NCI-H510A (cell line): ENCODE data around the gene SCN2B.
A peak's percentile ranks its signal among the peaks of the same experiment; 100 is the strongest.

ENCODE experiments used
- DNase-seq: peaks from one replicate; lab custom pipeline; 2025; lab: John Stamatoyannopoulos, UW

Gene SCN2B

GRCh38 chr11:118174006-118174567, 2.4 kb downstream of the SCN2B start:
- no peak for DNase-seq

- DNase-seq = no peak
These were observed 4.1 kb downstream of the SCN2B start for GRCh38 chr11:118172356-118172755.

- DNase-seq = no peak
These were observed 5.0 kb downstream of the SCN2B start for GRCh38 chr11:118171269-118172062.

DNA sequence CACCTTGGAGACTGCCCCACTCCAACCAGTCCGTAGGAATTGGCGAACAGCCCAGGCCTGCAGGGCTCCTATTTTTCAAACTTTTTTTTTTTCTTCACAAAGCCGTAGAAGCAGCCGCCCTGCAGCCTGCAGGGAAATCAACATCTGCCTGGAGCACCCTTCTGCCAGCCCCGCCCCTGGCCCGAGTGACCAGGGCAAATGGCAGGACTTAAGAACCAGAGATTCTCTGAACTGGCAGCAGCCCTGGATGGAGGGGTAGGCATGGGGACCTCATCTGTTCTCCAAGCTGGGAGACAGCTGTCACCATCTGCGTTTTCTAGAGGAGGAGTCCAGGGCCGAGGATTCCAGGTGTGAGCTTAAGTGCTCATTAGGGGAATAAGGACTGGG, 5.6 kb downstream of the SCN2B start:
- DNase-seq = no peak

DNA sequence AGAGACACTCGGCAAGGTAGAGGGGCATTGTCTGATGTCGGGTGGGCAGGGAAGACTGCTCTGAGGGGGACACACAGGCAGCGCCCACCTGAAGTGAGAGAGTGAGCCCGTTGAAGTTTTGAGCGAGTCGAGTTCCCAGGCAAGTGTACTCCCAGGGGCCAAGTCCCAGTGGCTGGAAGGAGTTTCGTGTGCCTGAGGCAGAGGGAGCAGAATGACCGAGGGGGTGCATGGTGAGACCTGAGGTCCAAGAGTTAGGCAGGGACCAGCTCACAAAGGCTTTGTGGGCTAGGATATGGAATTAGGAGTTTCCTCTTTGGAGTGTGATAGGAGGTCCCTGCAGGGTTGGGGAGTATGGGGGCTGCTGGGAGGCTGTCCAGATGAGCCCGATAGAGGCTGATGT, 6.2 kb downstream of the SCN2B start:
- DNase-seq = no peak

GRCh38 chr11:118169300-118170140, 6.9 kb downstream of the SCN2B start:
- no peak for DNase-seq

- no peak for DNase-seq
These were observed 7.7 kb downstream of the SCN2B start for GRCh38 chr11:118168751-118169150.

- no peak for DNase-seq
These were observed 8.1 kb downstream of the SCN2B start for GRCh38 chr11:118168316-118168715.

- DNase-seq = no peak
These were observed 8.5 kb downstream of the SCN2B start for GRCh38 chr11:118167906-118168305.

GRCh38 chr11:118167253-118167652, 9.2 kb downstream of the SCN2B start:
- no peak for DNase-seq

GRCh38 chr11:118166641-118167040, 9.8 kb downstream of the SCN2B start:
- DNase-seq = no peak

DNA sequence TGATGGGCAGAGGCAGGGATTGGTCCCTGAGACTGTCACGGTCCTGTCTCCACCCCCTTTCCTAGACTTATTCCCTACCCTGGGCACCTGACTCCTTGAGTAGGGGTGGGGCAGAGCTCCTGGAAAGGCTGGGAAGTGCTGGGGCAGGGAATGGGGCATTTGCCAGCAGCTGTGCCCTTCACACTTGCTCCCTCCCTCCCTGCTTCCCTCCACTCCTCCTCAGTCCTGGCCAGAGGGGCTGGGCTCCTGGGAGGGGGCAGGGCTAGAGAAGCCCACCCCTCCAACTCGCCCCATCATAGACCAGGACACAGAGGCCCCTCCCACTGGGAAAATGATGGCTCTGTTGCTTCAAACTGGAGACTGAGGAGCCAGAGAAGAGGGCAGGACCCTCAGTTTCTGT, 11.6 kb downstream of the SCN2B start:
- DNase-seq = no peak

GRCh38 chr11:118163494-118163893, 12.9 kb downstream of the SCN2B start:
- DNase-seq = no peak

GRCh38 chr11:118162846-118163245, 13.6 kb downstream of the SCN2B start:
- no peak for DNase-seq

DNA sequence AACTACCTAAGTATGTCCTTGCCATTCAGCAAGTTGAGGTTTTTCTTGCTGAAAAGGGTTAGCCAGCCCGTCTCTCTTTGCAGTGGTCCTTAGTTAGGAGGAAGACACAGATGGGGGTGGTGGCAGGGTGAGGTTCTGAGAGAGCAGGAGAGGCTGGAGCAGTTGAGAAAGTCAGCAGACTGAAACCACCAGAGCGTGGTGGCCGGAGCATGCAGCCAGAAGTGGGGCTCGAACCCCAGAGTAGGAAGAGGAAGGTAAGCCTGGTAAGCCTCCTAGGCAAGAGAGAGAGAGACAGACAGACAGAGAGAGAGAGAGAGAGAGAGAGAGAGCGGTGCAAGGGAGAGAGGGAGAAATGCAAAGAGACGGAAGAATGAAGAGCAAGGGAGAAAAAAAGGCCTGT, 14.7 kb downstream of the SCN2B start:
- no peak for DNase-seq

DNA sequence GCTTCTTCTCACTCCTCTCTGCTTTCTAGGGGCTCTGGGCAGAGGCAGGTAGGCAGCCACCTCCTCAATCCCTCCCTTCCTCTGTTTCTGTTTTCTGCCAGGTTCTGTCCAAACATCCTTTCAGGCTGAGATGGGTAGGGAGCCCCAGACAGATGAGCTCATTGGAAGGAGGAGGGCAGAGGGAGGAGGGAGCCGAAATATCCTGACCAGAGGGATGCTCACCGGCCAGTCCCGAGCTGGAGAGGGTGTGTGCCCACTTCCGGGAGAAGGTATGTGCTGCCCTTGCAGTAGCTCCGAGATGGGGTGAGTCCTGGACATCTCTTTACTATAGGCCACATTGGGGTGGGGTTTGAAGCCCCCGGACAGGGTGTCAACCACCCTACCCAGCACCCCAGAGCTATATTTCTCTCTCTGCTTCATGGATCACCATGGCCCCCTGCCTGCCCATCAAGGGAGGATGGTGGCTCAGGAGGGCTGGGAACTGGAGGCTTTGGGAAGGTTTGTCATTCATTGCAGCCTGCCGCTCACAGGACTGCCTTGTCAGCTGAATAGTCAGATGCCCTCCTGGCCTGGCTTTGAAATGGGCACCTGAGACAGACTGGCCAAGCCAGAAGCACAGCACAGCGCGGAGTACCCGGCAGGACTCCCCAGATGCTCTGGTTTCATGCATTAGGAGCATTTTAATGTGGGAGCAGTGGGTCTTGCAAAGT, 19.1 kb downstream of the SCN2B start:
- no peak for DNase-seq

DNA sequence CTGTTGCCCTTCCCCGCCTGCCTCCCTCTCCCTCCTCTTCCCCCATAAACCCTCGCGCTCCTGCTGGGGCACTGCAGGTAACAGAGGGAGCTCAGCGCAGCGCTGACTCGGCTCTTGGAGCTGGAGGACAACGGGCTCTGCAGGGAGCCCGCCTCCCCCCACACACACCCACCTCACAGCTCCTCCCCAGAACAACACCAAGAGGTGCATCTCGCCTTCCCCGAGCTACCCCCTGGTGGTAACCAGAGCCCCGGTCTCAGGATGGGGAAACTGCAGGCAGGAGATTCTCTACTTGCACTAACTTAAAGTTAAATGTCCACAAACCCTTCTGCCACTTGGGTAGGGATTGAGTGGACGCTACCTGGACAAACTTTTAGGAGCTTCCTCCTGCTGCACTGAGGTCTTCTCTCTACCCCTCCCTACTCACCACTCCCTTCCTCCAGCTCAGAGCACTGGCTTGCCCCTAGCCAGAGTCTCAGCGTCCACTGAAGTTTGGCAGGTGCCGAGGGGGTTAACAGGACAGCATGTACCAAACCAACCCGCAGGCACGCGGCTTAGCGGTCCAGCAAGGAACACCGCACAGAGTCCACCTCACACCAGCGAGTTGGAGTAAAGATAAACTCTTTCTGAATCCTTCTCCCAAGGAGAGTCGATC, 19.8 kb downstream of the SCN2B start:
- peak; percentile 54 for DNase-seq

DNA sequence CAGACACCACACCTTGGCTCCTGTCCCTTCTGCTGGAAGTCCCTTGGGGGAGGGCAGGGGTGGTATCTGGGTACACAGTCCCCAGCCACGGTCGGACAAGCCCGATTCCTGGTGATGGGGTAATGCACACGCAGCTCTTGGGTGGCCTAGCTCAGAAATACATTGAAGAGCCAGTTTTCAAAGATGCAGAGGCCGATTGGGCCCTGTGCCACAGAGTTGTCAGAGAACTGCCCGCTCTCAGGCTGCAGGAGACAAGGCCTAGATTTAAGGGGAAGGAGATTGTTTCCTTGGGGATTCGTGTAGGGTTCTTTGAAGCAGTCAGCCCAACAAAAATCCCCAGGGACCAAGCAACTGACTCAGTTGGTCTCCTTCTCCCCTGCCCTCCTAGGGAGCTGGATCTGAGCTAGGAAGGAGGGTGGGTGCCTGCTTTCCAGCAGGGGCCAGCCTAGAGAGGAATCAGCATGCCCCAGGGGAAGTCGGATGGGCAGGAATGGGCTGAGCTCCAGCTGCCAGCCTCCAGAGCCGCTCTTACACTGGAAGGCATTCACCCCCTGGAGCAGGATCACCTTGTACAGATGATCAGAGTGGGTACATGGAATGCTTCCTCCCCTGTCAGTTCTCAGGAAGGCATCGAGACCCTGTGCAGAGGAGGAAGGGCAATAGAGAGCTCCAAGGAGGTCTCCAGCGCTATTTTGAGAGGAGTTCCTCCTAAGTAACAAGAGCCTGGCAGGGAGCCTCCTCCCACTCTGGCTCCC, 20.5 kb downstream of the SCN2B start:
- no peak for DNase-seq

DNA sequence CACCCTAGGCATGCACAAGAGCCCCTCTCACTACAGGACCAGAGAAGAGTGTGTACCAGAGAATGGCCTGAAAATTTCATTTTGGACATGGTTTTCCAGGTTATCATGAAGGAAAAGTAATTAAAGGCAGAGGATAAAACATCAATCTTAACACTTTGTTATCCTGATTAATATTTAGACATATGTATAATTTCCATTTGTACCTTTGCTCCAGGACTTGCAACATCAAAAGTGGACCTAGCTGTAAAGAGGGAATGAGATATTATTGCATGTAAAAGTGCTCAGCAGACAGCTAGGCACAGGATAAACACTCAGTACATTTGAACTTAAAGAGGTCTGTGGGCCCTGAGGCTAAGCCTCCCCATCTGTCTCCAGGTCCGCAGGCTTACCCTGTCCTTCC, 21.8 kb downstream of the SCN2B start:
- no peak for DNase-seq

- DNase-seq = no peak
These were observed 22.5 kb downstream of the SCN2B start for GRCh38 chr11:118153976-118154375.

DNA sequence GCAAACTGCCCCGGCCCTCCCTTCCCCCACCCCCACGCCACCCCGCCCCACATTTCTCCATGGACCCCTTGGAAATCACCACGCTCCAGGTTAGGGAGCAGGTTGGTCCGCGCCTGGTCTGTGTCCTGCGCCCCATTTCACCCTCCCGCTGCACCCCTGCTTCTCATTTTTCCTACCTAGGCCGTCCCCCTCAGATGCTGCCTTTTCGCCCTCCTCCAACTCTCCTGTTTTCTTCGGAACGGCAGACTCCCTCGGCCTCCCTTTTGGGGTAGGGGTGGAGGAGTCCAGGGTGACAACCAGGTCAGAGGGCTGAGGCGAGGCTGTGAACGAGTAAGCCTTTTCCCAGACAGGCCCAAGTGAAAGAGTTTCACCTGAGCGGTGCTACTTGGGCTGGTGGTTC, 22.9 kb downstream of the SCN2B start:
- DNase-seq = no peak
